Neural cell (in vitro differentiated cells): ENCODE data around the gene PAX2.

Source experiments
- CTCF ChIP-seq: fragments of 450-650 bp; IDR thresholded peaks from 2 replicates; pipeline ENCODE4 v1.5.1; 2014; ENCODE audit warnings: antibody characterized with exemption, mild to moderate bottlenecking, moderate library complexity; ENCODE audit not compliant: poor library complexity, severe bottlenecking
- EZH2 ChIP-seq: fragments of 200-600, 300-800 bp; shearing (Covaris generic), sonication (generic); IDR thresholded peaks from 2 replicates; pipeline ENCODE4 v1.6.1; 2014; ENCODE audit warnings: antibody characterized with exemption, low read length, borderline replicate concordance, mild to moderate bottlenecking; ENCODE audit not compliant: insufficient read depth, poor library complexity, severe bottlenecking
- TAF1 ChIP-seq: IDR thresholded peaks from 2 replicates; pipeline ENCODE4 v1.6.1; 2012; ENCODE audit warnings: low read depth

GRCh38 chr10:100810835-100811116 lies 65.4 kb downstream of the PAX2 start:
- TF ChIP-seq CTCF (no peak), TAF1 (no peak), EZH2 (no peak)
